GM10266 (cell line): ENCODE data around the gene FSTL5.

Source experiments
- DNase-seq: peaks from one replicate; pipeline ENCODE4 v3.0.0; 2012; ENCODE audit errors: extremely low spot score
- TF ChIP-seq, protein P1 (sequence below): IDR thresholded peaks from 2 replicates; pipeline ENCODE4 v1.5.1; 2012; ENCODE audit warnings: mild to moderate bottlenecking, low read depth; ENCODE audit not compliant: control insufficient read depth, insufficient read depth; ENCODE audit errors: missing control alignments

FSTL5 gene

DNA sequence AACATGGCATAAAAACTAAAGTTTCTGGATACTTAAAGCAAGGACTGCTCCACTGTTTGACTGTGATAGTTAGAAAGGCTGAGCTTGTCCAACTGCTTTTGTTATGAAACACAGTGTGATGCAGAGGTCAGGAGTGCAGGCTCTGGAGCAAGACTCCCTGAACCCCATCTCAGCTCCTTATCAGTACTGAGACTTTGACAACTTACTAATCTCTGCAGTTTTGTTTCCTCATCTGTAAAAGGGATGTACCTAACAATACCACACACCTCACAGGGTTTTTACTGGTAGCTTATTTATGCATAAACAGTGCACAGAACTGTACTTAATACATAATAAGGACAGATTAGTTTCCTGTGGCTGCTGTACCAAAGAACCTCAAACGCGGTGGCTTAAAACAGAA lies 804.3 kb downstream of the FSTL5 start:
- DNase-seq = no peak
- TF ChIP-seq, protein P1, sequence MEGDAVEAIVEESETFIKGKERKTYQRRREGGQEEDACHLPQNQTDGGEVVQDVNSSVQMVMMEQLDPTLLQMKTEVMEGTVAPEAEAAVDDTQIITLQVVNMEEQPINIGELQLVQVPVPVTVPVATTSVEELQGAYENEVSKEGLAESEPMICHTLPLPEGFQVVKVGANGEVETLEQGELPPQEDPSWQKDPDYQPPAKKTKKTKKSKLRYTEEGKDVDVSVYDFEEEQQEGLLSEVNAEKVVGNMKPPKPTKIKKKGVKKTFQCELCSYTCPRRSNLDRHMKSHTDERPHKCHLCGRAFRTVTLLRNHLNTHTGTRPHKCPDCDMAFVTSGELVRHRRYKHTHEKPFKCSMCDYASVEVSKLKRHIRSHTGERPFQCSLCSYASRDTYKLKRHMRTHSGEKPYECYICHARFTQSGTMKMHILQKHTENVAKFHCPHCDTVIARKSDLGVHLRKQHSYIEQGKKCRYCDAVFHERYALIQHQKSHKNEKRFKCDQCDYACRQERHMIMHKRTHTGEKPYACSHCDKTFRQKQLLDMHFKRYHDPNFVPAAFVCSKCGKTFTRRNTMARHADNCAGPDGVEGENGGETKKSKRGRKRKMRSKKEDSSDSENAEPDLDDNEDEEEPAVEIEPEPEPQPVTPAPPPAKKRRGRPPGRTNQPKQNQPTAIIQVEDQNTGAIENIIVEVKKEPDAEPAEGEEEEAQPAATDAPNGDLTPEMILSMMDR = no peak

DNA sequence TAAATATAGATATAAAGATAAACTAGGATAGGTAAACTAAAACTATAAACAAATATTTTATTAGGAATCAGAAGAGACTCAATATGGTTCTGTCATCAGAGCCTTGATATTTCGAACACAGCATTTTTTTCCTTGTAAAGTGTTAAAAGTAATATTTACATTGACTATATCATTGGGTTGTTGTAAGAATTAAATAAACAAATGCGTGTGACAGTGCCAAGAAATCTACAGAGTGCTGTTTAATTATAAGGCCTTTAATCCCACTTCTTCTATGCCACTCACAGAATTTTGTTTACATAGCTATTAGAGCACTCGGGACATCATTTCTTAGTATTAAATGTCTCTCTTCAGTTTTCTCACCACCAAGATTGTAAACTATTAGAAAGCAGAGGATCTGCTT lies 807.4 kb downstream of the FSTL5 start:
- no peak for DNase-seq
- TF ChIP-seq, protein P1 = no peak

DNA sequence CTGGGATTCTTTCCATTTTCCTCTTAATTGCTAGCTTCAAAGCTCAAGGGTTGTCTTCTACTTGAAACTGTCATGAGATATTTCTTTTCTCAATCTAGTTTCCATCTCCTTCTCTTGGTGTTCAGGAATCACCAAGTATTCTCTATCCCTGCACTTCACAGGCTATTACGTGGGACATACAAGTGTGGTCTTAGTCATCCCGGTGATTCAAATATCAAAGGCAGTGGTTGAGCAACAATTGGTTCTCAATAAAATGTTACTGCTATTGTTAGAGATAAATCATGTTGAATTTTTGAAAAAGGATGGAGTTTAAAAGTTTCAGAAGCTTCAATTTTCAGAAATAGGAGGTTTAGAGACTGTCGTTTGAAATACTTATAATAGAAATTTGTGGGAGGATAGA lies 812.9 kb downstream of the FSTL5 start:
- DNase-seq = no peak
- TF ChIP-seq, protein P1 = no peak

DNA sequence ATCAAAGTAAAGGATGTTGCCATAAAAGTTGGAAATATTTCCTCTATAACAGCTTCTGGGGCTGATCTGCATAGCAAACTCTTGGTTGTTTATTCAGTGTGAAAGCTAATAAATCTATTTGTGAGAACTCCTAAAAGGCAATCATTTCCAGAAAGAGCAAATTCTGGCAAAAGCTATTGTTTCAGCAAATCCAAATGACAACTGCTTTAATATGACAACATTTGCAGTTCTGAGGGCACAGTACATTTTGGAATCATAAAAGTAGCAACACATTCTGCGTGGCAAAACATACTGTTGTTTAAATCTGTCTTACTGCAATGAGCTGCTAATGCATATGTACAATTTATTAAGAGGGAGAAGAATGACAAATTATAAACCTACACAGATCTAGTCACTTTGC lies 818.1 kb downstream of the FSTL5 start:
- TF ChIP-seq, protein P1 = no peak
- DNase-seq = no peak

DNA sequence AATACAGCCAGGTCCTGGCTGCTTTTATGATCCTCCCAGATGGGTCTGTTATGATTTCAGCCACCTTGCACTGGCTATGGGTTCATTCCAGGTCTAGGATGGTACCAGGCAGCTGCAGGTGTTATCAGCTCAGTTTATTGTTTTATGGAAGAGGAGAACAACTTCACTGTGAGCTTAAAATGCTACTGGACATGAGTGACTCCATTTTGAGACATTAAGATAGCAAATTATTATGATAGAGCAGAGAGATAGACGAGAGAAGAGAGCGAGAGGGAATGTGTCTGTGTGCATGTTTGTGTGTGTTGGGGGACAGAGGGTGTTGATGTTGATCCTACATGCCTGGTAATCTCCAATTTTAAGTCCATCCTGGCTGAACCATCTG lies 820.2 kb downstream of the FSTL5 start:
- TF ChIP-seq, protein P1 = no peak
- DNase-seq = no peak

DNA sequence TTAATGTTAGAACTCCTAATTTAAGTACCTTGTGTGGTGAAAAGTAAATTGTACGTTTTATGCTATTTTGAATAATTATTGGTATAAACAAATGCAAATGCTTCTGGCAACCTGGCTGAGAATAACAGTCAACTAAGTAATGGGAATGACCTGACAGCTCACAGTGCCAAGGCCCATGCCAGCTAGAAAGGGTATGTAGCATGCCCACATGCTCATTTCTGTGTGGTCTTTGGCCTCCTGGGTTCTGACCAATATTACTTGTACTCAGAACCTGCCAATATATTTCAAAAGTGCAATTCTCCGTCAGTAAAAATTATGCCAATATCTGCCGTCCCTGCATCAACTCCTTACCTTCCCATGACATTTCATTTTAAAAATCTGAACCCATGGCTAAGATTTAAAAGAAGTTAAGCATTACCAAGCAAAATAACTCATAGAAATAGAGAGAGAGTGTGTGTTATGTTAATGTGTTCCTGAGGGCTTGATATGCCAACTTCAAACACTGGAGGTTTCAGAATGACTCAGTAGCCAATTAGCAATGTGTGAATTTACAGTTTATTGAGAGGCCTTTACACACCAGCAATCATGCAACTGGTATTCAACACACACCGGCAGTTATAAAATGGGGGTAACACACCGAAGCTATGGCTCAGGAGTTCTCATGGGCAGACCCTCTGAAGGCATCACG lies 820.8 kb downstream of the FSTL5 start:
- TF ChIP-seq, protein P1 = no peak
- no peak for DNase-seq

DNA sequence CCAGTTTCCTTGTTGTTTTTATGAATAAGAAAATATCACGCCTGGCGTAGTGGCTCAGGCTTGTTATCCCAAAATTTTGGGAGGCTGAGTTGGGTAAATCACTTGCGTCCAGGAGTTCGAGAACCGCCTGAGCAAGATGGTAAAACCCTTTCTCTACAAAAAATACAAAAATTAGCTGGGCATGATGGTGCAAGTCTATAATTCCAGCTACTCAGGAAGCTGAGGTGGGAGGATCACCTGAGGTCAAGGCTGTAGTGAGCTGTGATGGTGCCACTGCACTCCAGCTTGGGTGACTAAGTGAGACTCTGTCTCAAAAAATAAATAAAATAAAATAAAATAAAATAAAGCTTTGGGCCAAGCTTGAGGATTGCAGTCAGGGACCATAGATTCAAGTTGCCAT lies 827.2 kb downstream of the FSTL5 start:
- TF ChIP-seq, protein P1 = no peak
- DNase-seq = no peak
